Measurements from ENCODE around the gene ADGRL2. TPM values are rescaled to one million over a fixed set of nuclear protein-coding genes. Genes with fewer than 3 reads are reported as not detected.

The ADGRL2 gene
- total and polyA plus RNA-seq, 2 experiments from 2014 or later = 38.2 to 90.3 TPM

DNA sequence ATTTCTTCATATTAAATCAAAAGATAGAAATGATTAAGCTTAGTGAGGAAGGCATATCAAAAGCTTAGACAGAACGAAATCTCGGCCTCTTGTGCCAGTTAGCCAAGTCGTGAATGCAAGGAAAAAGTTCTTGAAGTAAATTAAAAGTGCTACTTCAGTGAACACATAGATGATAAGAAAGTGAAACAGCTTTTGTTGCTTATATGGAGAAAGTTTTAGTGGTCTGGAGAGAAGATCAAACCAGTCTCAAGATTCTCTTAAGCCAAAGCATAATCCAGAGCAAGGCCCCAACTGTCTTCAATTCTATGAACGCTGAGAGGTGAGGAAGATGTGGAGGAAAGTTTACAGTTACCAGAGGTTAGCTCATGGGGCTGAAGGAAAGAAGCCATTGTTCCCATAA is 88.4 kb downstream of the ADGRL2 start:
- no peak overlapping the region for H3K4me2 ChIP-seq
- Mint-ChIP-seq H3K4me3 (no peak overlapping the region), H3K9me3 (no peaks in the 10 kb centered on the region), H3K27ac (no peak overlapping the region), H3K4me1 (peaks cover 21% of the 10 kb centered on the region; the same call in 2 of the 3 replicates), H3K27me3 (ENCODE audit: insufficient read depth, low read depth, poor library complexity) (peaks cover 3% of the 10 kb centered on the region), H3K36me3 (ENCODE audit: low read depth) (peaks cover 5% of the 10 kb centered on the region; the same call in 1 of the 3 replicates)
- H3K9me2 ChIP-seq (ENCODE audit: insufficient read depth) = no peaks in the 10 kb centered on the region
- ATAC-seq (no peak), DNase-seq (ENCODE audit: low spot score) (no peak)
- TF ChIP-seq ZNF114 (CRISPR knock-in tag; IDR thresholded peaks at IDR 0.05) = no peak
- no peak for TF ChIP-seq JUNB (IDR thresholded peaks at IDR 0.05; ENCODE audit: unreplicated experiment)
- TF ChIP-seq, protein P1, sequence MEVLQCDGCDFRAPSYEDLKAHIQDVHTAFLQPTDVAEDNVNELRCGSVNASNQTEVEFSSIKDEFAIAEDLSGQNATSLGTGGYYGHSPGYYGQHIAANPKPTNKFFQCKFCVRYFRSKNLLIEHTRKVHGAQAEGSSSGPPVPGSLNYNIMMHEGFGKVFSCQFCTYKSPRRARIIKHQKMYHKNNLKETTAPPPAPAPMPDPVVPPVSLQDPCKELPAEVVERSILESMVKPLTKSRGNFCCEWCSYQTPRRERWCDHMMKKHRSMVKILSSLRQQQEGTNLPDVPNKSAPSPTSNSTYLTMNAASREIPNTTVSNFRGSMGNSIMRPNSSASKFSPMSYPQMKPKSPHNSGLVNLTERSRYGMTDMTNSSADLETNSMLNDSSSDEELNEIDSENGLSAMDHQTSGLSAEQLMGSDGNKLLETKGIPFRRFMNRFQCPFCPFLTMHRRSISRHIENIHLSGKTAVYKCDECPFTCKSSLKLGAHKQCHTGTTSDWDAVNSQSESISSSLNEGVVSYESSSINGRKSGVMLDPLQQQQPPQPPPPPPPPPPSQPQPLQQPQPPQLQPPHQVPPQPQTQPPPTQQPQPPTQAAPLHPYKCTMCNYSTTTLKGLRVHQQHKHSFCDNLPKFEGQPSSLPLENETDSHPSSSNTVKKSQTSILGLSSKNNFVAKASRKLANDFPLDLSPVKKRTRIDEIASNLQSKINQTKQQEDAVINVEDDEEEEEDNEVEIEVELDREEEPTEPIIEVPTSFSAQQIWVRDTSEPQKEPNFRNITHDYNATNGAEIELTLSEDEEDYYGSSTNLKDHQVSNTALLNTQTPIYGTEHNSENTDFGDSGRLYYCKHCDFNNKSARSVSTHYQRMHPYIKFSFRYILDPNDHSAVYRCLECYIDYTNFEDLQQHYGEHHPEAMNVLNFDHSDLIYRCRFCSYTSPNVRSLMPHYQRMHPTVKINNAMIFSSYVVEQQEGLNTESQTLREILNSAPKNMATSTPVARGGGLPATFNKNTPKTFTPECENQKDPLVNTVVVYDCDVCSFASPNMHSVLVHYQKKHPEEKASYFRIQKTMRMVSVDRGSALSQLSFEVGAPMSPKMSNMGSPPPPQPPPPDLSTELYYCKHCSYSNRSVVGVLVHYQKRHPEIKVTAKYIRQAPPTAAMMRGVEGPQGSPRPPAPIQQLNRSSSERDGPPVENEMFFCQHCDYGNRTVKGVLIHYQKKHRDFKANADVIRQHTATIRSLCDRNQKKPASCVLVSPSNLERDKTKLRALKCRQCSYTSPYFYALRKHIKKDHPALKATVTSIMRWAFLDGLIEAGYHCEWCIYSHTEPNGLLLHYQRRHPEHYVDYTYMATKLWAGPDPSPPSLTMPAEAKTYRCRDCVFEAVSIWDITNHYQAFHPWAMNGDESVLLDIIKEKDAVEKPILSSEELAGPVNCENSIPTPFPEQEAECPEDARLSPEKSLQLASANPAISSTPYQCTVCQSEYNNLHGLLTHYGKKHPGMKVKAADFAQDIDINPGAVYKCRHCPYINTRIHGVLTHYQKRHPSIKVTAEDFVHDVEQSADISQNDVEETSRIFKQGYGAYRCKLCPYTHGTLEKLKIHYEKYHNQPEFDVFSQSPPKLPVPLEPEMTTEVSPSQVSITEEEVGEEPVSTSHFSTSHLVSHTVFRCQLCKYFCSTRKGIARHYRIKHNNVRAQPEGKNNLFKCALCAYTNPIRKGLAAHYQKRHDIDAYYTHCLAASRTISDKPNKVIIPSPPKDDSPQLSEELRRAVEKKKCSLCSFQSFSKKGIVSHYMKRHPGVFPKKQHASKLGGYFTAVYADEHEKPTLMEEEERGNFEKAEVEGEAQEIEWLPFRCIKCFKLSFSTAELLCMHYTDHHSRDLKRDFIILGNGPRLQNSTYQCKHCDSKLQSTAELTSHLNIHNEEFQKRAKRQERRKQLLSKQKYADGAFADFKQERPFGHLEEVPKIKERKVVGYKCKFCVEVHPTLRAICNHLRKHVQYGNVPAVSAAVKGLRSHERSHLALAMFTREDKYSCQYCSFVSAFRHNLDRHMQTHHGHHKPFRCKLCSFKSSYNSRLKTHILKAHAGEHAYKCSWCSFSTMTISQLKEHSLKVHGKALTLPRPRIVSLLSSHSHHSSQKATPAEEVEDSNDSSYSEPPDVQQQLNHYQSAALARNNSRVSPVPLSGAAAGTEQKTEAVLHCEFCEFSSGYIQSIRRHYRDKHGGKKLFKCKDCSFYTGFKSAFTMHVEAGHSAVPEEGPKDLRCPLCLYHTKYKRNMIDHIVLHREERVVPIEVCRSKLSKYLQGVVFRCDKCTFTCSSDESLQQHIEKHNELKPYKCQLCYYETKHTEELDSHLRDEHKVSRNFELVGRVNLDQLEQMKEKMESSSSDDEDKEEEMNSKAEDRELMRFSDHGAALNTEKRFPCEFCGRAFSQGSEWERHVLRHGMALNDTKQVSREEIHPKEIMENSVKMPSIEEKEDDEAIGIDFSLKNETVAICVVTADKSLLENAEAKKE (CRISPR knock-in tag; IDR thresholded peaks at IDR 0.05) = no peak
- TF ChIP-seq, protein P2, sequence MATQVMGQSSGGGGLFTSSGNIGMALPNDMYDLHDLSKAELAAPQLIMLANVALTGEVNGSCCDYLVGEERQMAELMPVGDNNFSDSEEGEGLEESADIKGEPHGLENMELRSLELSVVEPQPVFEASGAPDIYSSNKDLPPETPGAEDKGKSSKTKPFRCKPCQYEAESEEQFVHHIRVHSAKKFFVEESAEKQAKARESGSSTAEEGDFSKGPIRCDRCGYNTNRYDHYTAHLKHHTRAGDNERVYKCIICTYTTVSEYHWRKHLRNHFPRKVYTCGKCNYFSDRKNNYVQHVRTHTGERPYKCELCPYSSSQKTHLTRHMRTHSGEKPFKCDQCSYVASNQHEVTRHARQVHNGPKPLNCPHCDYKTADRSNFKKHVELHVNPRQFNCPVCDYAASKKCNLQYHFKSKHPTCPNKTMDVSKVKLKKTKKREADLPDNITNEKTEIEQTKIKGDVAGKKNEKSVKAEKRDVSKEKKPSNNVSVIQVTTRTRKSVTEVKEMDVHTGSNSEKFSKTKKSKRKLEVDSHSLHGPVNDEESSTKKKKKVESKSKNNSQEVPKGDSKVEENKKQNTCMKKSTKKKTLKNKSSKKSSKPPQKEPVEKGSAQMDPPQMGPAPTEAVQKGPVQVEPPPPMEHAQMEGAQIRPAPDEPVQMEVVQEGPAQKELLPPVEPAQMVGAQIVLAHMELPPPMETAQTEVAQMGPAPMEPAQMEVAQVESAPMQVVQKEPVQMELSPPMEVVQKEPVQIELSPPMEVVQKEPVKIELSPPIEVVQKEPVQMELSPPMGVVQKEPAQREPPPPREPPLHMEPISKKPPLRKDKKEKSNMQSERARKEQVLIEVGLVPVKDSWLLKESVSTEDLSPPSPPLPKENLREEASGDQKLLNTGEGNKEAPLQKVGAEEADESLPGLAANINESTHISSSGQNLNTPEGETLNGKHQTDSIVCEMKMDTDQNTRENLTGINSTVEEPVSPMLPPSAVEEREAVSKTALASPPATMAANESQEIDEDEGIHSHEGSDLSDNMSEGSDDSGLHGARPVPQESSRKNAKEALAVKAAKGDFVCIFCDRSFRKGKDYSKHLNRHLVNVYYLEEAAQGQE (IDR thresholded peaks at IDR 0.05; ENCODE audit: unreplicated experiment) = no peak
- TF ChIP-seq, protein P3, sequence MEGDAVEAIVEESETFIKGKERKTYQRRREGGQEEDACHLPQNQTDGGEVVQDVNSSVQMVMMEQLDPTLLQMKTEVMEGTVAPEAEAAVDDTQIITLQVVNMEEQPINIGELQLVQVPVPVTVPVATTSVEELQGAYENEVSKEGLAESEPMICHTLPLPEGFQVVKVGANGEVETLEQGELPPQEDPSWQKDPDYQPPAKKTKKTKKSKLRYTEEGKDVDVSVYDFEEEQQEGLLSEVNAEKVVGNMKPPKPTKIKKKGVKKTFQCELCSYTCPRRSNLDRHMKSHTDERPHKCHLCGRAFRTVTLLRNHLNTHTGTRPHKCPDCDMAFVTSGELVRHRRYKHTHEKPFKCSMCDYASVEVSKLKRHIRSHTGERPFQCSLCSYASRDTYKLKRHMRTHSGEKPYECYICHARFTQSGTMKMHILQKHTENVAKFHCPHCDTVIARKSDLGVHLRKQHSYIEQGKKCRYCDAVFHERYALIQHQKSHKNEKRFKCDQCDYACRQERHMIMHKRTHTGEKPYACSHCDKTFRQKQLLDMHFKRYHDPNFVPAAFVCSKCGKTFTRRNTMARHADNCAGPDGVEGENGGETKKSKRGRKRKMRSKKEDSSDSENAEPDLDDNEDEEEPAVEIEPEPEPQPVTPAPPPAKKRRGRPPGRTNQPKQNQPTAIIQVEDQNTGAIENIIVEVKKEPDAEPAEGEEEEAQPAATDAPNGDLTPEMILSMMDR (conservative IDR thresholded peaks at IDR 0.05; ENCODE audit: low read depth in 2 of 2) = no peak
- TF ChIP-seq POLR2AphosphoS5 (IDR thresholded peaks at IDR 0.05; ENCODE audit: low read depth) = no peak
- TF ChIP-seq STAT1 (IDR thresholded peaks at IDR 0.05; ENCODE audit: unreplicated experiment) = no peak
- TF ChIP-seq EZH2 (IDR thresholded peaks at IDR 0.05; ENCODE audit: low read depth, unreplicated experiment) = no peak
- TF ChIP-seq NANOG (IDR thresholded peaks at IDR 0.05; ENCODE audit: borderline replicate concordance) = no peak
- no peak for TF ChIP-seq EZH2phosphoT487 (IDR thresholded peaks at IDR 0.05; ENCODE audit: unreplicated experiment)
- no peak for TF ChIP-seq ZNF331 (CRISPR knock-in tag; IDR thresholded peaks at IDR 0.05; ENCODE audit: low read depth)
- no peak for TF ChIP-seq CREB1 (CRISPR knock-in tag; IDR thresholded peaks at IDR 0.05; ENCODE audit: low read depth)
- no peak for TF ChIP-seq ETS1 (IDR thresholded peaks at IDR 0.05)
- no peaks in the 10 kb centered on the region for H3K27me3 ChIP-seq (ENCODE audit: insufficient read depth)
- H3K27ac ChIP-seq (ENCODE audit: low read depth) = no peak overlapping the region
- H4K20me1 ChIP-seq (replicated peaks; ENCODE audit: insufficient read depth) = peaks cover 3% of the 10 kb centered on the region; the same call in 1 of the 2 replicates
- peaks cover 91% of the 10 kb centered on the region for H3K79me2 ChIP-seq (replicated peaks; ENCODE audit: insufficient read depth)
- no peaks in the 10 kb centered on the region for H3K4me1 ChIP-seq (ENCODE audit: insufficient read depth)
- no peak overlapping the region for H2AFZ ChIP-seq
- no peak overlapping the region for H3K4me3 ChIP-seq
- H3F3A ChIP-seq (replicated peaks; ENCODE audit: low read depth) = no peaks in the 10 kb centered on the region
- no peaks in the 10 kb centered on the region for H3K36me3 ChIP-seq (ENCODE audit: insufficient read depth)
